HG02840 (cell line): ENCODE results near the gene CCL20.
"Not testable (repeated sequence)": the region's sequence is repeated elsewhere in the genome, so short reads cannot be mapped to it uniquely, and the experiment has no call there.

Experiments used
- ATAC-seq: cut with Tn5 transposase; IDR thresholded peaks from one replicate; pipeline ENCODE4 v1.9.1; 2021; ENCODE audit warnings: mild to moderate bottlenecking, moderate library complexity, moderate number of reproducible peaks; ENCODE audit not compliant: unreplicated experiment, low FRiP score

Gene CCL20

GRCh38 chr2:227828477-227828912 is 14.9 kb downstream of the CCL20 start:
- ATAC-seq, result no peak

- no peak for ATAC-seq
Measured at GRCh38 chr2:227829337-227829736, 15.7 kb downstream of the CCL20 start.

GRCh38 chr2:227834423-227834822 is 20.8 kb downstream of the CCL20 start:
- no peak for ATAC-seq

- ATAC-seq, result no peak
Measured at GRCh38 chr2:227834916-227835650, 21.4 kb downstream of the CCL20 start.

- not testable (repeated sequence) for ATAC-seq
Measured at GRCh38 chr2:227839339-227840129, 25.9 kb downstream of the CCL20 start.

- no peak for ATAC-seq
Measured at GRCh38 chr2:227846831-227847230, 33.2 kb downstream of the CCL20 start.

- no peak for ATAC-seq
Measured at GRCh38 chr2:227848146-227848545, 34.5 kb downstream of the CCL20 start.

- ATAC-seq, result no peak
Measured at GRCh38 chr2:227848586-227848985, 34.9 kb downstream of the CCL20 start.

- no peak for ATAC-seq
Measured at GRCh38 chr2:227849906-227850305, 36.3 kb downstream of the CCL20 start.

- ATAC-seq, result no peak
Measured at GRCh38 chr2:227853204-227853629, 39.6 kb downstream of the CCL20 start.

GRCh38 chr2:227853765-227854271 is 40.2 kb downstream of the CCL20 start:
- ATAC-seq, result no peak

GRCh38 chr2:227855440-227855839 is 41.8 kb downstream of the CCL20 start:
- no peak for ATAC-seq

GRCh38 chr2:227856697-227857096 is 43.1 kb downstream of the CCL20 start:
- no peak for ATAC-seq

GRCh38 chr2:227860221-227860641 is 46.6 kb downstream of the CCL20 start:
- no peak for ATAC-seq

- ATAC-seq, result no peak
Measured at GRCh38 chr2:227861011-227861410, 47.4 kb downstream of the CCL20 start.

- no peak for ATAC-seq
Measured at GRCh38 chr2:227862227-227862740, 48.6 kb downstream of the CCL20 start.

GRCh38 chr2:227862741-227863588 is 49.3 kb downstream of the CCL20 start:
- no peak for ATAC-seq

GRCh38 chr2:227864161-227864756 is 50.6 kb downstream of the CCL20 start:
- ATAC-seq, result no peak

- no peak for ATAC-seq
Measured at GRCh38 chr2:227865291-227865690, 51.6 kb downstream of the CCL20 start.
